Activated CD8-positive, alpha-beta memory T cell treated with anti-CD3 and anti-CD28 coated beads, Interleukin-2, amount 50 U/mL, for 4 hours (primary cell): ENCODE data around the gene ANGPTL8.

Source experiments
- DNase-seq: peaks from one replicate; pipeline ENCODE4 v3.0.0-alpha.2; 2020

Gene ANGPTL8

DNA sequence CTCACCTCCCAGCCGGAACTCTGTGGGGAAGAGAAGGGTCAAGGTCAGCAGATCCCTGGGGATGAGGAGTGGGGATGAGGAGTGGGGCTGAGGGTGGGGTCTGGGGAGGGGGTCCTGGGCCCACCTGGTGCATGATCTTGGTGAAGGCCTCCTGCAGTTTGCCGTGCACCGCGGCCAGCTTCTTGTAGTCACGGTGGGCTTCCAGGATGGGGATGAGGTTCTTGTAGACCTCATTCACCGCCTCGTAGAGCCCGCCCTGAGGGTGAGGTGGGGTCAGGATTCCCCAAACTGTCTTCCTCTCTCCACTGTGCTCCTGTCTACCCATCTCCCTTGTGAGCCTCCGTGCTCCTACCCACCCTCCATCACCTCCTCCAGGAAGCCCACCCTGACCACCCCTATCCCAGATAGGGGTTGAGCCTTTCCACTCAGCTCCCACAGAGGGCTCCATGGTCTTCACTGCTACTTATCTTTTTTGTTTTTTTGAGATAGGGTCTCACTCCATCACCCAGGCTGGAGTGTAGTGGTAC lies 35.3 kb upstream of the ANGPTL8 start:
- DNase-seq = no peak

- DNase-seq = no peak
Observed at GRCh38 chr19:11204943-11205349, 34.5 kb upstream of the ANGPTL8 start.

GRCh38 chr19:11205939-11206570 lies 33.4 kb upstream of the ANGPTL8 start:
- DNase-seq = no peak

GRCh38 chr19:11208561-11209471 lies 30.6 kb upstream of the ANGPTL8 start:
- no peak for DNase-seq

DNA sequence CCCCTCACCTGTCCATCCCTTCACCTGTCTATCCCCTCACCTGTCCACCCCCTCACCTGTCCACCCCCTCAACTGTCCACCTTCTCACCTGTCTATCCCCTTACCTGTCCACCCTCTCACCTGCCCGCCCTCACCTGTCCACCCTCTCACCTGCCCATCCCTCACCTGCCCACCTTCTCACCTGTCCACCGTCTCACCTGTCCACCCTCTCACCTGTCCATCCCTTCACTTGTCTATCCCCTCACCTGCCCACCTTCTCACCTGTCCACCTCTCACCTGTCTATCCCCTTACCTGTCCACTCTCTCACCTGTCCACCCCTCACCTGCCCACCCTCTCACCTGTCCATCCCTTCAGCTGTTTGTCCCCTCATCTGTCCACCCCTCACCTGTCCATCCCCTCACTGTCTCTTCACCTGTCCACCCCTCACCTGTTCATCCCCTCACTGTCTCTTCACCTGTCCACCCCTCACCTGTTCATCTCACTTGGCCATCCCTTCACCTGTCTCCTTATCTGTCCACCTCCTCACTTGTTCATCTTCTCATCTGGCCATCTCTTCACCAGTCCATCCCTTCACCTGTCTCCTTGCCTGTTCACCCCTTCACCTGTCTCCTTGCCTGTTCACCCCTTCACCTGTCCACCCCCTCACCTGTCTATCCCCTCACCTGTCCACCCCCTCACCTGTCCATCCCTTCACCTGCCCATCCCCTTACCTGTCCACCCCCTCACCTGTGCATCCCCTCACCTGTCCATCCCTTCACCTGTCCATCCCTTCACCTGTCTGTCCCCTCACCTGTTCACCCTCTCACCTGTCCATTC lies 29.4 kb upstream of the ANGPTL8 start:
- DNase-seq = no peak

DNA sequence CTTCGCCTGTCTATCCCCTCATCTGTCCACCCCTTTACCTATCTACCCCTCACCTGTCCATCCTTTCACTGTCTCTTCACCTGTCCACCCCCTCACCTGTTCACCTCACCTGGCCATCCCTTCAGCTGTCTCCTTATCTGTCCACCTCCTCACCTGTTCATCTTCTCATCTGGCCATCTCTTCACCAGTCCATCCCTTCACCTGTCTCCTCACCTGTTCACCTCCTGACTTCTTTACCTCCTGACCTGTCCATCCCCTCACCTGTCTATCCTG lies 28.8 kb upstream of the ANGPTL8 start:
- no peak for DNase-seq

DNA sequence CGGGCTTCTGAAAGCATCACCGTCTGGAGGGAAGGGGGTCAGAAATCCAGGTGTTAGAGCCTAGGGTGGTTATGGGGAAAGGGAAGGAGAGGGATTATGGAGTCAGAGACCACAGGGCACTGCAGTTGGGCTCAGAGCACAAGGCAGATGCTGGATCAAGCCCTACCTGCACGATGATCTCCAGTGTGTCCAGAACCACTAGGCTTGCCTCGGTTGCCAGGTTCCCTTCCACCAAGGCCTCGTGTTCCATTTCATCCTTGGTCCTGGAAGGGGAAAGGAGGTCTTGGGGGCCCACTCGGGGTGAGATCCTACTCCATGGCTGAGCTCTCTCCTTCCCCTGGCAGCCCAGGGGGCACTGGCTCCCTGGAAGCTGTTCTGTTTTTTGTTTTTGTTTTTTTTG lies 25.0 kb upstream of the ANGPTL8 start:
- no peak for DNase-seq

- no peak for DNase-seq
Observed at GRCh38 chr19:11221082-11221598, 18.3 kb upstream of the ANGPTL8 start.

DNA sequence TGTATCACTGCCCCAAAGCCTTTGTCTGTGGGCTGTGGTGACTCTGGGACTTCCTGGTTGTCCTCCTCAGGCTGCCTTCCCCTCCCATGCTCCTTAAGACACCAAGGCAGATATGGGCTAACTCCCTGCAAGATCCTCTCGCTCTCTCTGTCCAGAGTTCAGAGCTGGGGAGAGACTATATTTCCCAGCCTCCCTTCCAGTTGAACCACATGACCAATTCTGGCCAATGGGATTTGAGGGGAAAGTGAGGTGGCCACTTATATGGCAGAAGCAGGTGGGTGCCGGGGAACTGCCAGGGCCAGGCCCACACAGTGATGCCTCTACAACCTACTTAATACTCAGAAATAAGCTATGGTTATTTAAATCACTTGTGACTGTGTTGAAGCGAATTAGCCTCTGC lies 16.2 kb upstream of the ANGPTL8 start:
- no peak for DNase-seq

- DNase-seq = no peak
Observed at GRCh38 chr19:11224429-11224828, 15.0 kb upstream of the ANGPTL8 start.

GRCh38 chr19:11225172-11225571 lies 14.2 kb upstream of the ANGPTL8 start:
- DNase-seq = no peak

DNA sequence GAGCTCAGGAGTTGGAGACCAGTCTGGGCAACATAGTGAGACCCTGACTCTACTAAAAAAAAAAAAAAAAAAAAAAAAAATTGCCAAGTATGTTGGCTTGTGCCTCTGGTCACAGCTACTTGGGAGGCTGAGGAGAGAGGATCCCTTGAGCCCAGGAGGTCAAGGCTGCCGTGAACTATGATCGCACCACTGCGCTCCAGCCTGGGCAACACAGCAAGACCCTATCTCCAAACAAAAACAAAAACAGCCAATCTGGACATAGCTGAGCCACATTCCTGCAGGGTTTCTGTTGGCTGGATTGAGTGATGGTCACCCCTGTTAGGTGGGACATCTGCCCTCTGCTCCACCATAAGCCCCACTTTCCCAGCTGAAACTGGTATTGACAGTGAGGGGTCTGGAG lies 13.6 kb upstream of the ANGPTL8 start:
- DNase-seq = no peak

DNA sequence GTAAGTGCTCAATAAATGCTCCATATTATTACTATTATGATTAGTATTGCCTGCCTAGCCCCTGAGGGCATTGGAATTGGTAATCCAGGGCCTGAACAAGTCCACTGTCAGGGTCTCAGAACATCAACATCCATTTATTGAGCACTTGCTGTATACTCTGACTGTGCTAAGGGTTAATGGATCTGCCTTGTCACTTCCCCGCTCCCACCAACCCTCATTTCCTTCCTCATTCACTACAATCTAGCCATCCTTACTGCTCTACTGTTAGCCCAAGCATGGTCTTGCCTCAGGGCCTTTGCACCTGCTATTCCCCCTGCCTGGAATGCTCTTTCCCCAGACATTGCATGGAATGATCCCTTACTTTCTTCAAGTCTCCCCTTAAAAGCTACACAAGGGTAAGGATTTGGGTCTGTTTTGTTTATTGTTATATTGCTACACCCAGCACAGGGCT lies 12.7 kb upstream of the ANGPTL8 start:
- DNase-seq = no peak

GRCh38 chr19:11227195-11227886 lies 12.1 kb upstream of the ANGPTL8 start:
- no peak for DNase-seq

GRCh38 chr19:11230621-11231386 lies 8.6 kb upstream of the ANGPTL8 start:
- DNase-seq = no peak

- DNase-seq = no peak
Observed at GRCh38 chr19:11232555-11232954, 6.9 kb upstream of the ANGPTL8 start.

- no peak for DNase-seq
Observed at GRCh38 chr19:11233073-11233472, 6.3 kb upstream of the ANGPTL8 start.

- no peak for DNase-seq
Observed at GRCh38 chr19:11234486-11235075, 4.8 kb upstream of the ANGPTL8 start.

DNA sequence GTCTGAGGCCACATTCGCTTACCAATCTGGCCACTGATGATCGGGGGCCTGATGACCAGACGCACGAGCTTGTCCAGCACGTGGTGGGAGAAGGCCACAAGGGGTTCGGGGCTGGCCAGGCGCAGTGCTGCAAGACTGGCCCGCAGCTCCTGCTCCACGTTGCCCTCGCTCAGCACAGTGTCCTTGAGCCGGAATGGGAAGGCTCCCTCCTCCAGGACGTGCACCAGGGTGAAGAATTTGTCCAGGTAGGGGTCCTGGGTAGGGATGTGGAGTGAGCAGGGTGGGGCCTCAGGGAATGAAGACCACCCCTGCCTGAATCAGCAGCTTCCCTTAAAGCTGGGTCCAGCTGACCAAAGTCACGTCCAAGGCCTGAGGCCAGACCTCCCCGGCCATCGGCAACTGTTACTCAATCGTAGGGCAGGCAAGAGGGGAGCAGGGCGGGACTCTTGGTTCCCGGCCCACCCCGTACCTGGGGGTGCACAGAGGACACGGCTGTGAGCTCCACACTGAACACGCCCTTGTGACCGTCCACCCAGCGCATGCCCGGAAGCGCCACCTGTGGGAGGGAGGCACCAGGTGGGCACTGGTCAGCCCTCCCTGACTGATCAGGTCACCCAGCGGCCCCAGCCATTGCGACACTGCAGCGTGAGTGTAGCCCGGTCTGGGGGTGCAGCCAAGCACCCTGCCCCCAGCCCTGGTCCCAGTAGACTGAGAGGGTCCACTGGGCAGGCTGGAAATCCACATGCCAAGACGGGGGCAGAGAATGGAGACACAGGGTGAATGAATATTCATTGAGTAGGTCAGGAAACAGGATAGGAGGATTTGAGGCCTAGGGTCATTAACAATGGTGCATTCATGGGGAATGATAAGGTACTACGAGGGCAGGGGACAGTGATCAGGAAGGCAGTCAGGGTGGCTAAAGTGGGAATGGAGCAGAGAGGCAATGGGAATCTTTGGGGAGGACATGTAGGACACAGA lies 2.8 kb upstream of the ANGPTL8 start:
- DNase-seq = no peak

DNA sequence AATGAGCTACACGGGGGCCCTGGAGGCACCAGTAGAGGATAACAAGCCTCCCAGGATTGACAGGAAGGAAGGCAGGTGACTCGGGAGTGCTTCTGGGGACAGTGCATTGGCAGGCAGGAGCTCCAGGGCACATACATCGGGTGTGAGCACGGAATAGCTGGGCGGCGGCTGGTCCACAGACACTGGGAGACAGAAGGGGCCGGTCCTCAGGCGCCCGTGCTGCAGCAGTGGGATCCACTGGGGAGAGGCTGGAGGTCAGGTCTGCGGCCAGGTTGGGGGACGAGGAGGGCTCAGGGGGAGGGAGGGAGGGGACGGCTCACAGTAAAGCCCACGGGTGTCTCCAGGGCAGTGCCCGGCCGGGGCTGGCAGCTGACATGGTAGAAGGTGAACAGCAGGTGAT lies 2.1 kb upstream of the ANGPTL8 start:
- no peak for DNase-seq
